Smooth muscle cell of the umbilical artery (primary cell): Measurements from ENCODE around the gene AKR1D1. TPM values are rescaled to one million over a fixed set of nuclear protein-coding genes. Genes with fewer than 3 reads are reported as not detected.

Experiments used
- total RNA-seq: library from RNA; depleted of rRNA; stranded (reverse); fragments of >200 nt; gene quantifications from 2 replicates; pipeline ENCODE4 v1.2.3, GENCODE V29; 2014

Gene AKR1D1, protein sequence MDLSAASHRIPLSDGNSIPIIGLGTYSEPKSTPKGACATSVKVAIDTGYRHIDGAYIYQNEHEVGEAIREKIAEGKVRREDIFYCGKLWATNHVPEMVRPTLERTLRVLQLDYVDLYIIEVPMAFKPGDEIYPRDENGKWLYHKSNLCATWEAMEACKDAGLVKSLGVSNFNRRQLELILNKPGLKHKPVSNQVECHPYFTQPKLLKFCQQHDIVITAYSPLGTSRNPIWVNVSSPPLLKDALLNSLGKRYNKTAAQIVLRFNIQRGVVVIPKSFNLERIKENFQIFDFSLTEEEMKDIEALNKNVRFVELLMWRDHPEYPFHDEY
- not detected in 2 replicates for total RNA-seq

DNA sequence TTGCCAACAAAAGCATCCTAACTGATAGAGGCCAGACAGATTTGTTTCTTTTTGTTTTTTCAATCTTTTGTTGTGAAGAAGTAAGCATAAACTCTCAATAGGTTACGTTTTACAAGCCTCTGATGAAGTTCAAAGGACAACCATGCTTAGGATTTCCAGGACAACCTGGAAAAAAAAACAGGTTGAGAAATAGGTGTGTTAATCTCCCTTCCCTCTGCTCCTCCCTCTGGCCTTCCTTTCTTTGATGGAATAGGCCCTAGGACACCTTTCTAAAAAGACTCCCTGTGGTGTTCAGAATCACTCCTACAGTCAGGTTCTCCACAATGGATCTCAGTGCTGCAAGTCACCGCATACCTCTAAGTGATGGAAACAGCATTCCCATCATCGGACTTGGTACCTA is at the start of gene AKR1D1:
Gene AKR1D1, plus strand, starts transcription at position 264 of the 400 bp plus-strand sequence. Its CDS starts 60 bp downstream, at position 324.

Other genes starting within 250 kb of the AKR1D1 start
- 15.5 and 18.7 TPM in 2 replicates for gene DGKI, start 229.5 kb upstream of the AKR1D1 start, total RNA-seq
- gene CREB3L2, start 74.4 kb upstream of the AKR1D1 start, total RNA-seq = 38.6 and 63.4 TPM in 2 replicates